GM18519 (cell line): ENCODE measurements around the gene NECTIN2.
"Not testable (repeated sequence)": the region's sequence is repeated elsewhere in the genome, so short reads cannot be mapped to it uniquely, and the experiment has no call there.

Experiments
- ATAC-seq: cut with Tn5 transposase; IDR thresholded peaks from one replicate; pipeline ENCODE4 v1.9.1; 2021; ENCODE audit warnings: mild to moderate bottlenecking, moderate library complexity; ENCODE audit not compliant: unreplicated experiment, low FRiP score

The NECTIN2 gene

DNA sequence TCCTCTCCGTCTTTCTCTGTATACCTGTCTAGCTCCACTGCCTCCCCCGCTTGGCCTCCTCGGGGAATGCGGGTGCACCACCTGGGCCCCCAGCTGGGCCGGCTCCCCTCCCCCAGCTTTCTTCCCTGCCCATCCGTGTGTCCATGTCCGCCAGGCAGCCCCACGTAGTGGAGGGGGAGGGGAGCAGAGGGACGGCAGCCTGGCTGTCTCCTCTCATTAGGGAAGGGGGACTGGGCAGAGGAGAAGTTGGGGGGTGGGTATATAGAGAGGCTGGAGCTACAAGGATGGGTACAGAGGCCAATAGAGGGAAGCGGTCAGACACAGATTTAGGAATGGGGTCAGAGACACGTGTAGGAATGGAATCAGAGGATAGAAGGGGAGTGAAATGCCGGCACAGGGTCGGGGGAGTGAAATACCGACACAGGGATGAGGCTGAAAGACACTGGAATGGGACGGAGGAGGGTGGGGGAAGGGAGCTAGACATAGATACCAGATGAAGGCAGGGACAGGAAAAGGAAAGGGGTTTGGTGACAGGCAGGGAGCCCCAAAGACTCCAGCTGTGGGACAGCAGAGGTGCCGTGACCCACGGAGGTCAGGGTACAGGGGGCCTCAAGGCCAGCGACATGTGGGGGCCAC lies 2.8 kb downstream of the NECTIN2 start:
- ATAC-seq: no peak

DNA sequence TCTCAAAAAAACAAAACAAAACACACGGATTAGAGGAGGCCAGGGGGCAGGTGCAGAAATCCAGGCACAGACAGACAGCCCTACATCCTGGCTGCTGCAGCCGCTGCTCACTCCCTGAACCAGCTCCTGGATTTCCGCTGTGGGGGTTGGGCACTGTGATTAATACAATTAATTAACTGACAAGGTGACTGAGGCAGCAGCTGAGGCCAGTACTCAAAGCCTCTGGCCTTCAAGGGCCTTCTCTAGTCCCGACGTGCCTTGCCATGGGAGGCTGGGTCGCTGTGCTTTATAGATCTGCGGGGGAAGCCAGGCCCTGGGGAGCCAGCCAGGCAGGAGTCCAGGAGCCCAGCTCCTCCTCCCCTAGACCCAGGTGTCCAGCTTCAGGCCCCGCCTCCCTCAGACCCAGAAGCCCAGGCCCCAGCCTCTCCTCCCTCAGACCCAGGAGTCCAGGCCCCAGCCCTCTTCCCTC lies 4.6 kb downstream of the NECTIN2 start:
- ATAC-seq: no peak

DNA sequence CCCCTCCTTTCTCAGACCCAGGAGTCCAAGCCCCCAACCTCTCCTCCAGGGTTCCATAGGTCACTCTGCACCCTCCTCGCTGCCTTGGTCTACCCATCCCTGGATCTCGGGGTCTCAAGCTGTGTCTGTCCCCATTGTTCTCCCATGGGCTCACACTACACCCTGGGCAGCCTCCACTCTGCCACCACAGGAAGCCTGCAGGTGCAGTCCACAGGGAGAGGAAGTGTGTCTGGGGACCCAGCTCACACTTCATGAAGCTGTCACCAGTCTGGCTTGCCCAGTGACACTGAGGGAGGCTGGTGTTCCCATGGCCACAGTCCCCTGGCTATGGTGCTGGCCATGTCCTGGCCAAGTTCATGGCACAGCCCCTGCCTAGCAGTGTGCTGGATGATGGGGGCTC lies 5.3 kb downstream of the NECTIN2 start:
- ATAC-seq: no peak

DNA sequence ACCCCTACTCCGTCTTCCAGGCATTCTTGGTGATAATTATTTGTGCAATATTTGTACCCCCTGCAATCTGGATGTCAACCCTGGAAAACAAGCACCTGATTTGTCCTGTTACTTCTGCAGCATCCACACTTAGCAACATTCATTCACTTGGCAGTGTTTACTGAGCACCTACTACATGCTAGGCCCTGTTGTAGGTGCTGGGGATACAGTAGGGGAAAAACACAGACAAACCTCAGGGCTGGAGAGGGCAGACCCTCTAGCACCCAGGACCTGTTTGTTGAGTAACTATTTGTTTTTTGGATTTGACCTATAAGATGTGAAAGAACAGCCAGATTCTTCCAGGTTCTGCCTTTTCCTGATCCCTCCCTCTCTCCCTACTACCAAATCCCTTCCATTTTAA lies 9.5 kb downstream of the NECTIN2 start:
- ATAC-seq: no peak

DNA sequence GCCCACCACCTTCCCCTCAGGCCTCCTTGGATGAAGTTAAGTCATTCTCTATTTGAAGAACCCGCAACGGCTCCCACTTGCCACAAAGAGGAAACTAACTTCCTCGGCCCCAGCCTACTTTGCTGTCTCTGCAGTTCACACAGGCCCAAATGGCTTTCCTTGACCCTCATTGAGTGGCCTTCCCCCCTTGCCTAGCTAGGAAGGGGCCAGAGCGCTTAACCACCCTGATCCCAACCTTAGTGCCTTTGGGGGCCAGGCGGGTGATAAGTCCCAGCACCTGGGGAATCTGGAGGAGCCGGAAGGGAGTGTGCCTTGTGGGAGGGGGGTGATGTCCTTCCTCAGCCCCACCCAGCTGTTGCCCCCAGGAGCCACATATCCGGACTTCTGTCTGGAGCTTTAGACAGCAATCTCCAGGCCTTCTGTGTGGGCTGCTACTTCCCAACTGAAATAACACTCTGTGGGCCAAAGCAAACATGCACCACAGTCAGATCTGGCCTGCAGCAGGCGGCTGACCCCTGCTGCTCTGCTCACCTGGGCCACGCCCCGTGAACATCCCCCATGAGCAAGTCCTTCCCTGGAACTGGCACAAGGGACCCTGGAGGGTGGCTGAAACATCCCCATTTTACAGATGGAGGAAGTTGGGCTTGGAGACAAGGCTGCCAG lies 10.5 kb downstream of the NECTIN2 start:
- no peak for ATAC-seq

DNA sequence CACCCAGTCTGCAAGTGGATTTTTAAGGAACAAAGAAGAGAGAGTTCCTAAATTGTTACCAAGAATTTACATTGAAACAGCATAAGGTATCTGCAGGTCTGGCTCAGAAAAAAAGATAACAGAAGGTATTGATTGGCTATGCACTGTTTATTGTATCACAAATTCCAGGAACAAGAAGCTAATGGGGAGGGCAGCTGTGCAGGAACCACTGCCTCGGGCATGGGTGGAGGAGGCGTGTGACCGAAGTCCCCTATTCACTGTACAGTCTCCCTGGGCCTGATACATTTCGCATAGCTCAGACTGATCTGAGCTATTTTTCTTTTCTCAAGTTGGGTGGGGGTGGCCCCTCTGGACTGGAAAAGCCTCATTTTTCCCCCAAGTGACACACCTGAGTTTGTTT lies 11.7 kb downstream of the NECTIN2 start:
- ATAC-seq: no peak

DNA sequence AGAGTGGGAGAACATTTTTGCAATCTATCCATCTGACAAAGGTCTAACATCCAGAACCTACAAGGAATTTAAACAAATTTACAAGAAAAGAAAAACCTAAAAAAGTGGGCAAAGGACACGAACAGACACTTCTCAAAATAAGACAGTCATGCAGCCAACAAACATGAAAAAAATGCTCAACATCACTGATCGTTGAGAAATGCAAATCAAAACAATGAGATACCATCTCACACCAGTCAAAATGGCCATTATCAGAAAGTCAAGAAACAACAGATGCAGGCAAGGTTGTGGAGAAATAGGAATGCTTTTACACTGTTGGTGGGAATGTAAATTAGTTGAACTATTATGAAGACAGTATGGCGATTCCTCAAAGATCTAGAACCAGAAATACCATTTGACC lies 15.5 kb downstream of the NECTIN2 start:
- not testable (repeated sequence) for ATAC-seq

DNA sequence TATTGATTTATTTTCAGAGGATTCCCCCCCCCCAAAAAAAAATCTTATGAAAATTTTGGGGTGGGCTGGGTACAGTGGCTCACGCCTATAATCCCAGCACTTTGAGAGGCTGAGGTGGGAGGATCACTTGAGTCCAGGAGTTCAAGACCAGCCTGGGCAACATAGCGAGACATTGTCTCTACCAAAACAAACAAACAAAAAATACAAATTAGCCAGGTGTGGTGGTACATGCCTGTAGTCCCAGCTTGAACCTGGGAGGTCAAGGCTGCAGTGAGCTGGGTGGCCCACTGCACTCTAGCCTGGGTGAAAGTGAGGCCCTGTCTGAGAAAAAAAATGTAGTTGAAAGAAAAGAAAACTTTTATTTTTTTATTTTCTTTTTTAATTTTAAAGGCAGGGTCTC lies 17.9 kb downstream of the NECTIN2 start:
- no peak for ATAC-seq

DNA sequence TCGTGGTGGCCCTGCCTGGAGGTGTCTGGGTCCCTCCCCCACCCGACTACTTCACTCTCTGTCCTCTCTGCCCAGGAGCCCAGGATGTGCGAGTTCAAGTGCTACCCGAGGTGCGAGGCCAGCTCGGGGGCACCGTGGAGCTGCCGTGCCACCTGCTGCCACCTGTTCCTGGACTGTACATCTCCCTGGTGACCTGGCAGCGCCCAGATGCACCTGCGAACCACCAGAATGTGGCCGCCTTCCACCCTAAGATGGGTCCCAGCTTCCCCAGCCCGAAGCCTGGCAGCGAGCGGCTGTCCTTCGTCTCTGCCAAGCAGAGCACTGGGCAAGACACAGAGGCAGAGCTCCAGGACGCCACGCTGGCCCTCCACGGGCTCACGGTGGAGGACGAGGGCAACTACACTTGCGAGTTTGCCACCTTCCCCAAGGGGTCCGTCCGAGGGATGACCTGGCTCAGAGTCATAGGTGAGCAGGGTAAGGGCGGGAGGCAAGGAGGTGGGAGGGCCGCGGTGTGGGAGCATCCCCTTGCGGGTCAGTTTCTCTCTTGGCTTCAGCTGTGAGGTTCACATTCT lies 19.2 kb downstream of the NECTIN2 start:
- no peak for ATAC-seq

DNA sequence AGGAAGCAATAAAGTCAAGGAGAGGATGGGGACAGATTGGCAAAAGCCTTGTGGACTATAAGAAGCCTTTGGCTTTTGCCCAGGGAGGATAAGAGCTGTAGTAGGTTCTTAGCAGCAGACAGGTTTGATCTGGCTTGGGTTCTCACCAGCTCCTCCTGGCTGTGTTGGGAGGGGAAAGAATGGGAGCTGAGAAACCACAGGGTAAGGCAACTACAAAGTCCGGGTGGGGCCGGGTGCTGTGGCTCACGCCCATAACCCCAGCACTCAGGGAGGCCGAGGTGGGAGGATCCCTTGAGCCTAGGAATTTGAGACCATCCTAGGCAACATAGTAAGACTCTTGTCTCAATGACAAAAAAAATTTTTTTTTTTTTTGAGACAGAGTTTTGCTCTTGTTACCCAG lies 20.6 kb downstream of the NECTIN2 start:
- ATAC-seq: no peak

DNA sequence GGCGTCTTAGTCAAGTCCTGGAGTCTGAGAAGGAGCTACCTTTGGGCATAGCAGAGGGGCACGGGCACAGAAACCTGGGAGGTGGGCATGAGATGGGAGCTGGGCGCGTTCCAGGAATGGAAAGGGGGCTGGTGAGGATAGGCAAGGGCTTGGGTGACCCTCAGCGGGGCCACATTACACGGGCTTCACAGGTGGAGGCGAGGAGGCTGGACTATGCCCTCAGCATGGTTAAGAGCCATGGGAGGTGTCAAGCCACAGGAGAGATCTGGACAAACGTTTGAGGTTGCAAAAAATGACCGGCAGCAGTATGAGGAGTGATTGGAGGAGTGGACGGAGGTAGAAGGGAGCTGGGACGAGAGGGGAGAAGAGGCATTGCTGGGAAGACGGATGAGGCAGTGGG lies 21.5 kb downstream of the NECTIN2 start:
- ATAC-seq: no peak

DNA sequence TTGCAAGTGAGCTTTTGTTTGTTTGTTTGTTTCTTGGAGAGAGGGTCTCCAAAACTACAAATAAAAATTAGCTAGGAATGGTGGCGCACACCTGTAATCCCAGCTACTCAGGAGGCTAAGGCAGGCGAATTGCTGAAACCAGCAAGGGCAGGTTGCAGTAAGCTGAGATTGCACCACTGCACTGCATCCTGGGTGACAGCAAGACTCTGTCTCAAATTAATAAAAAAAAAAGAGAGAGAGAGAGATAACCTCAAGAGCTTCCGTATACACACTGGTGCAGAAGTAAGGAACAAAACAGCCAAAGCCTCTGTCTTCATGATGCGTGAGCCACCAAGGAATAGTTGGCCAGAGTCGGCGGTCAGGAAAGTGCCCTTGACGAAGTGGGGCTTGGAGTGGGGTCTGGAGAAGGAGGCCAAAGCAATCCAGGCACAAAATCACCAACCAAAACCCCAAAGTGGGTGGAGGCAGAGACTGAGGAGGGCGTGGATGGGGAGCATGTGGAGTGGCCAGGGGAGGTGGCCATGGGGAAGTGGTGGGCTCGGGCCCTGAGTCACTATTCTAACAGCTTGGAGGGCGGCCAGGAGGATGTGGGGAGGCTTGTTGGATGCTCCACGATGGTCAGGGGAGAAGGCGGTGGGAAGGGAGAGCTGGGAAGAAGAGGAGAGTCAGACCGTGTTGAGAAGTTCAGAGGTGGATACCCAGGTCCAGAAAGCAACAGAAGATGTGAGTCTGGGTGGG lies 23.8 kb downstream of the NECTIN2 start:
- ATAC-seq: no peak

DNA sequence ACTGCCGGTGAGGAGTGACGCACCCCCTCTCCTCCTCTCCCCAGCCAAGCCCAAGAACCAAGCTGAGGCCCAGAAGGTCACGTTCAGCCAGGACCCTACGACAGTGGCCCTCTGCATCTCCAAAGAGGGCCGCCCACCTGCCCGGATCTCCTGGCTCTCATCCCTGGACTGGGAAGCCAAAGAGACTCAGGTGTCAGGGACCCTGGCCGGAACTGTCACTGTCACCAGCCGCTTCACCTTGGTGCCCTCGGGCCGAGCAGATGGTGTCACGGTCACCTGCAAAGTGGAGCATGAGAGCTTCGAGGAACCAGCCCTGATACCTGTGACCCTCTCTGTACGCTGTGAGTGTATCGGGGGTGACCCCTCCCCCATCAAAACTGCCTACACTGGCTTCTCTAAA lies 25.7 kb downstream of the NECTIN2 start:
- ATAC-seq: no peak

DNA sequence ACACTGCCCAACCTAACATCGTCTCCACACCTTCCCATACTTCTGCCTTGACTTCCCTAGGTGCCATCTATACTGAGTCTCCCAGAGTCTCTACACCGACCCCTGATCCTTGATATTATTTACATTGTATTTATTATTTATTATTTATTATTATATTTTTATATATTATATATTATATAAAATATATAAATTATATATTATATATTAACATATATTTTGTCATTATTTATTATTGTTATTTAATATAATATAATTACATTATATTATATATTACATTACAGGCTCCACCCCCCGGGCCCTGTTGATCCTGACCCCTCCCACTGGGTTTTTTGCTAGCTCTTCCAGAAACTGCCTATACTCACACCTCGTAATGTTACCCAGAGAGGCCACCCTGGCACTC lies 26.6 kb downstream of the NECTIN2 start:
- no peak for ATAC-seq

DNA sequence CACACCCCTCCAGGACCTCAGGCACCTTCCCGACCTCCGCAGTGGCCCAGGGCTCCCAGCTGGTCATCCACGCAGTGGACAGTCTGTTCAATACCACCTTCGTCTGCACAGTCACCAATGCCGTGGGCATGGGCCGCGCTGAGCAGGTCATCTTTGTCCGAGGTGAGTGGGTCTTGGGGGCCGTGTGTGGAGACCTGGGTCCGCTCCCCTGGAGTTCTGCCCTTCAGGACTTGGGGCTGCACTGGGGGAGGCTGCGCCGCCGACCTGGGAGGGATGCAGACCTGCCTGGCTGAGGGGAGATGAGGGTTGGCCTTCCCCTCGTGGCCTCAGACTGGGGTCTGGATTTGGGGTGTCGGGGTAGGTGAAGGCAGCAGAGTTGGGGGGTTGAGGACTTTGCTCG lies 28.2 kb downstream of the NECTIN2 start:
- no peak for ATAC-seq

DNA sequence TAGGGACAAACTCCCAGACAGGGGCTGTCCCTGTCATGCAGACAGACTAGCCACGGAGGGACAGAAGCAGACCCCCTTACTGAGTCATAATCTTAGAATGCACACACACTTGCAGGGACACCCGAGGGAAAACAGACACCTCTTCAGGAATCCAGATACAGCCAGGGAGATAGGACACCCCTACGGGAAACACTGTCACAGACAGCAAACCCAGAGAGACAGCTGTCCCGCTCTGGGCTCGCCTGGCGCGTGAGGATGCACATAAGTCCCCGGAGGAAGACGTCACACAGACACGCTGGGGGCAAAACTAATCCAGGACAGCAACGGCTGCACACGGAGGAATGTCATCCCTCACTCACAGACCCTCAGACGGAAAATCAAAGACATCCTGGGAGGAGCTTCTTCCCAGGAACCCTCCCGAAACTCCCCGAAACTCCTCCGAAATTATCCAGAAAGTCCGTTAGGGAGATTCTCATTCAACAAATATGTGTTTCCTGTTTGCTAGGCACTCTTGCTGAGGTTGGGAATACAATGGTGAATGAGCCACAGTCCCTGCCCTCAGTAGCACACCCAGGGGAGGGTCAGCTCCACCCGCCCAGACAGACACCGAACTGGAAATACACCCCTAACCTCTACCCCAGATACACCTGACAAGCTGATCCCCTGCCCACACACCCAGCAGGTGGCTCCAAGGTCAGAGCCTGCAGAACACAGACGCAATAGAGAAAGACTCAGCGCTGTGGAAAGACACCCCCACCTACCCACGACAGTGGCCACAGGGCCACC lies 29.8 kb downstream of the NECTIN2 start:
- no peak for ATAC-seq

DNA sequence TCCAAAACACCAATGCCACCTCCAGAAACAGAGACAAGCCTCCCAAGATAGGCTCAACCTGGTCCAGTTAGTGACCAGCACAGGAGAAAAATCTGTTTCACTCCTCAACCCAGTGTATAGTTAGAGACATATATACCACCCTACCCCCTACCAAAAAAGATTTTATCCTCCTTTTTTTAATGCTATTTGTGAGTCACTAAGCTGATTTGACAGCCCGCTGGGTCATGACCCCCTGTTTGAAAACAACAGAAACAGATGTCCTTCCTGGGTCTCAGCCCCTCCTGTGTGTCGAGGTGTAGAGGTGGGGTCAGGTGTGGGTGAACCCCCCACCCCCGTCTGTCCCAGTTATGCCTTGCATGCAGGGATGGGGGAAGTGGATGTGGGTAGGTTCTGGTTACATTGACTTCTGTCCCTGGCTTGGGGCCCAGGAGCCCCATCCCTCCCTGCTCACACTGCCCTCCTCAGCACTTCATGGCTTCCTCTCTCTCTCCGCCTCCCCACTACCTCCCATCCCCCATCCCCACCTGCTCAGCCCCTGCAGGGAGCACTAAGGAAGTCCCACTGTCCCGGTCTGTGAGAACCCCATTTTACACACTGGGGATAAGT lies 30.9 kb downstream of the NECTIN2 start:
- ATAC-seq: no peak

DNA sequence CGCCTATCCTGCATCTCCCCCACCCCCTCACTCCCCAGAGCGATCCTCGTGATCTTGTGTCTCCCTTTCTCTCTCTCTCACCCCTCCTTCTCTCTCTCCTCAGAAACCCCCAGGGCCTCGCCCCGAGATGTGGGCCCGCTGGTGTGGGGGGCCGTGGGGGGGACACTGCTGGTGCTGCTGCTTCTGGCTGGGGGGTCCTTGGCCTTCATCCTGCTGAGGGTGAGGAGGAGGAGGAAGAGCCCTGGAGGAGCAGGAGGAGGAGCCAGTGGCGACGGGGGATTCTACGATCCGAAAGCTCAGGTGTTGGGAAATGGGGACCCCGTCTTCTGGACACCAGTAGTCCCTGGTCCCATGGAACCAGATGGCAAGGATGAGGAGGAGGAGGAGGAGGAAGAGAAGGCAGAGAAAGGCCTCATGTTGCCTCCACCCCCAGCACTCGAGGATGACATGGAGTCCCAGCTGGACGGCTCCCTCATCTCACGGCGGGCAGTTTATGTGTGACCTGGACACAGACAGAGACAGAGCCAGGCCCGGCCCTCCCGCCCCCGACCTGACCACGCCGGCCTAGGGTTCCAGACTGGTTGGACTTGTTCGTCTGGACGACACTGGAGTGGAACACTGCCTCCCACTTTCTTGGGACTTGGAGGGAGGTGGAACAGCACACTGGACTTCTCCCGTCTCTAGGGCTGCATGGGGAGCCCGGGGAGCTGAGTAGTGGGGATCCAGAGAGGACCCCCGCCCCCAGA lies 32.2 kb downstream of the NECTIN2 start:
- no peak for ATAC-seq

DNA sequence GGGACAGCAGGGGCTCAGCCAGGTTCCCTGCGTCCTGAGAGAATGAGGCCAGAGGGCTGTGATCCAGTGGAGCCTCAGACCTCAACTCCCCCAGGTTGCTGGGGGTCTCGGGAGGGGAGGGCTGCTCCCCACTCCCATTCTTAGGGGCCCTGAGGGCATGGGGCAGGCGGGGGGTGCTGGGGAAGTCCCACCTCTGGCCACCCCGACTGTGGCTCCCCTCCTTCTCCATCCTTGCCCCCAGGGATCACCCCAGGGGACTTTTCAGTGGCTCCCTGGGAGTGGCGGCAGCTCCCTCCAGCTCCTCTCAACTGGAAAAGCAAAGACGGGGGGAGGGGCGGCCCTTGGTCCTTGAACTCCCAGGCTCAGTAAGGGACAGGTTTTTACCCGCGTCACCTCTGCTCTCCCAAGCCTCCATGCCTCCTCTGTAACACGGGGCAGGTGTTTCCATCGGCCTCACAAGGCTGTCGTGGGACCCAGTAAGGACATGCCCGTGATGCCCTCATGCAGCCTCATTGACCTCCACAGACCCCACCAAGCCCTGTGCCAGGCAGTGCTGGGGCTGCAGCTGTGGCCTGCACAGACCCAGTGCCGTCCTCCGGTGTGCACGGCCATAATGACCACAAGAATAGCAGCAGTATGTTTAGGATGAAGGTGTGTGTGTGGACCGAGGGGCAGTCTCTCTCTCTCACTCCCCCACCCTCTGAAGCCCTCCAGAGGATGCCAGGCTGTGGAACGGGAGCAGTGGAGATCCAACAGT lies 33.4 kb downstream of the NECTIN2 start:
- no peak for ATAC-seq
